HCT116 (cell line): Measurements from ENCODE around the gene HAND2. TPM values are rescaled to one million over a fixed set of nuclear protein-coding genes. Genes with fewer than 3 reads are reported as not detected.

Experiments used
- ATAC-seq: fragments of 200-7000 bp; cut with Tn5 transposase; 2 replicates; pipeline ENCODE4 v1.9.1; 2020; ENCODE audit warnings: mild to moderate bottlenecking, moderate library complexity
- BruUV-seq: library from RNA; stranded (reverse); fragments of 400-500 nt; replicated peaks from 2 replicates; lab custom pipeline; 2021; lab: Mats Ljungman, UMichigan
- CTCF ChIA-PET: fragments of 300-600 bp; sonication (Branson Sonifier 250); formaldehyde crosslinking; loops from one replicate; lab custom pipeline; 2021; ENCODE audit warnings: antibody characterized with exemption; lab: Charles Lee
- POLR2A ChIA-PET: fragments of 300-600, 350-600 bp; sonication (Branson Sonifier 250); formaldehyde crosslinking; loops from one replicate; lab custom pipeline; 2021; ENCODE audit warnings: antibody characterized with exemption; lab: Charles Lee
- RAD21 ChIA-PET, 2 experiments: fragments of 300-600 bp; sonication (Branson Sonifier 250); formaldehyde crosslinking; loops; one replicate each; lab custom pipeline; 2023; ENCODE audit warnings: low total read pairs in 2 of 2; ENCODE audit not compliant: uncharacterized antibody in 2 of 2, unreplicated experiment in 2 of 2, low non-redundant PET in 1 of 2; lab: Charles Lee
- DNase-seq: peaks from one replicate; pipeline ENCODE4 v3.0.0-alpha.2; 2010; ENCODE audit warnings: low read depth, low spot score
- H2AFZ ChIP-seq: fragments of 200-600 bp; shearing (Covaris generic), sonication (generic); 2 replicates; pipeline ENCODE4 v1.6.1; 2017; ENCODE audit warnings: low read depth, mixed run types, mixed read lengths, antibody characterized with exemption, low read length; ENCODE audit not compliant: poor library complexity, severe bottlenecking
- H3K27ac ChIP-seq: 2 replicates; pipeline ENCODE4 v1.5.1; 2012; ENCODE audit warnings: low read depth, low read length
- H3K27me3 ChIP-seq: fragments of 200-600 bp; sonication (generic); 2 replicates; pipeline ENCODE4 v1.6.1; 2016; ENCODE audit warnings: mixed run types, low read length, mixed read lengths; ENCODE audit not compliant: insufficient read depth
- H3K36me3 ChIP-seq, 2 experiments: fragments of 200-500 bp in 1 of 2; fragments of 200-600 bp in 1 of 2; sonication (Bioruptor generic) in 1 of 2; sonication (generic) in 1 of 2; 2 replicates each; pipeline versions ENCODE4 v1.5.1 to v1.6.1; 2014 to 2016; ENCODE audit warnings: low read length in 2 of 2, inconsistent platforms in 1 of 2, mixed read lengths in 1 of 2, mixed run types in 1 of 2; ENCODE audit not compliant: insufficient read depth in 2 of 2, control insufficient read depth in 1 of 2
- H3K4me1 ChIP-seq, 2 experiments: fragments of 200-600 bp in 1 of 2; sonication (generic) in 1 of 2; 2 replicates each; pipeline versions ENCODE4 v1.5.1 to v1.6.1; 2012 to 2017; ENCODE audit warnings: low read length in 2 of 2, inconsistent platforms in 1 of 2, mild to moderate bottlenecking in 1 of 2, mixed read lengths in 1 of 2, mixed run types in 1 of 2, moderate library complexity in 1 of 2; ENCODE audit not compliant: insufficient read depth in 2 of 2, control insufficient read depth in 1 of 2
- H3K4me2 ChIP-seq: fragments of 200-600 bp; sonication (generic); 2 replicates; pipeline ENCODE4 v1.6.1; 2017; ENCODE audit warnings: mixed run types, low read length, mixed read lengths
- H3K4me3 ChIP-seq, 2 experiments: fragments of 200-600 bp in 1 of 2; sonication (generic) in 1 of 2; replicated peaks in 1 of 2; 2 replicates each; pipeline ENCODE4 v1.5.1; 2011 to 2016; ENCODE audit warnings: low read length in 2 of 2, control low read depth in 1 of 2, low read depth in 1 of 2, mild to moderate bottlenecking in 1 of 2, mixed read lengths in 1 of 2, mixed run types in 1 of 2
- H3K79me2 ChIP-seq: fragments of 200-600 bp; sonication (generic); 2 replicates; pipeline ENCODE4 v1.6.1; 2017; ENCODE audit warnings: mild to moderate bottlenecking, mixed run types, low read length, moderate library complexity, mixed read lengths; ENCODE audit not compliant: insufficient read depth
- H3K9ac ChIP-seq: fragments of 200-600 bp; sonication (generic); 2 replicates; pipeline ENCODE4 v1.6.1; 2016; ENCODE audit warnings: low read length, mixed read lengths
- H3K9me2 ChIP-seq: fragments of 200-600 bp; sonication (generic), shearing (Covaris generic); 2 replicates; pipeline ENCODE4 v1.6.1; 2017; ENCODE audit warnings: mixed run types, mild to moderate bottlenecking, moderate library complexity; ENCODE audit not compliant: insufficient read depth
- H3K9me3 ChIP-seq, 2 experiments: fragments of 200-500 bp in 1 of 2; fragments of 200-600 bp in 1 of 2; sonication (Bioruptor generic) in 1 of 2; sonication (generic) in 1 of 2; 2 replicates each; pipeline ENCODE4 v1.6.1; 2014 to 2017; ENCODE audit warnings: low read length in 2 of 2, mixed read lengths in 2 of 2, inconsistent platforms in 1 of 2, low read depth in 1 of 2, mild to moderate bottlenecking in 1 of 2, mixed run types in 1 of 2, moderate library complexity in 1 of 2; ENCODE audit not compliant: control insufficient read depth in 1 of 2, insufficient read depth in 1 of 2
- H4K20me1 ChIP-seq: fragments of 200-600 bp; sonication (generic), shearing (Covaris generic); 2 replicates; pipeline ENCODE4 v1.6.1; 2017; ENCODE audit warnings: mixed run types, mild to moderate bottlenecking, moderate library complexity; ENCODE audit not compliant: insufficient read depth
- ELF1 ChIP-seq: IDR thresholded peaks from 2 replicates; pipeline ENCODE4 v1.6.1; 2012; ENCODE audit warnings: low read depth, borderline replicate concordance
- EZH2phosphoT487 ChIP-seq: fragments of 200-600 bp; IDR thresholded peaks from 2 replicates; pipeline ENCODE4 v1.6.1; 2018; ENCODE audit warnings: antibody characterized with exemption, borderline replicate concordance
- FOSL1 ChIP-seq: IDR thresholded peaks from 2 replicates; pipeline ENCODE4 v1.6.1; 2012; ENCODE audit warnings: low read depth
- POLR2AphosphoS5 ChIP-seq: IDR thresholded peaks from 2 replicates; pipeline ENCODE4 v1.6.1; 2011; ENCODE audit warnings: mild to moderate bottlenecking, low read depth, low read length, moderate library complexity
- SRF ChIP-seq: IDR thresholded peaks from 2 replicates; pipeline ENCODE4 v1.6.1; 2012; ENCODE audit warnings: low read depth
- YY1 ChIP-seq: IDR thresholded peaks from 2 replicates; pipeline ENCODE4 v1.6.1; 2011; ENCODE audit warnings: low read length, low read depth, moderate library complexity, mild to moderate bottlenecking; ENCODE audit not compliant: insufficient replicate concordance; ENCODE audit errors: extremely low read depth
- ZFX ChIP-seq: fragments of 450-650 bp; IDR thresholded peaks from 2 replicates; pipeline ENCODE4 v1.6.1; 2017
- intact Hi-C: fragments of 100-400 bp; cut with micrococcal nuclease; formaldehyde crosslinking; loops from 2 replicates; pipeline ENCODE4 v1.10.0; 2022
- total RNA-seq: library from RNA; stranded (reverse); gene quantifications from one replicate; pipeline ENCODE4 v1.2.1, GENCODE V29; 2021; ENCODE audit not compliant: unreplicated experiment
- TF ChIP-seq, protein P1 (sequence below): IDR thresholded peaks from 2 replicates; pipeline ENCODE4 v1.6.1; 2012
- TF ChIP-seq, protein P2 (sequence below): IDR thresholded peaks from 2 replicates; pipeline ENCODE4 v1.6.1; 2011; ENCODE audit warnings: mild to moderate bottlenecking, low read length, moderate library complexity; ENCODE audit not compliant: insufficient replicate concordance; ENCODE audit errors: extremely low read depth

HAND2 gene
- total RNA-seq, 1 experiment from 2014 or later = not detected

DNA sequence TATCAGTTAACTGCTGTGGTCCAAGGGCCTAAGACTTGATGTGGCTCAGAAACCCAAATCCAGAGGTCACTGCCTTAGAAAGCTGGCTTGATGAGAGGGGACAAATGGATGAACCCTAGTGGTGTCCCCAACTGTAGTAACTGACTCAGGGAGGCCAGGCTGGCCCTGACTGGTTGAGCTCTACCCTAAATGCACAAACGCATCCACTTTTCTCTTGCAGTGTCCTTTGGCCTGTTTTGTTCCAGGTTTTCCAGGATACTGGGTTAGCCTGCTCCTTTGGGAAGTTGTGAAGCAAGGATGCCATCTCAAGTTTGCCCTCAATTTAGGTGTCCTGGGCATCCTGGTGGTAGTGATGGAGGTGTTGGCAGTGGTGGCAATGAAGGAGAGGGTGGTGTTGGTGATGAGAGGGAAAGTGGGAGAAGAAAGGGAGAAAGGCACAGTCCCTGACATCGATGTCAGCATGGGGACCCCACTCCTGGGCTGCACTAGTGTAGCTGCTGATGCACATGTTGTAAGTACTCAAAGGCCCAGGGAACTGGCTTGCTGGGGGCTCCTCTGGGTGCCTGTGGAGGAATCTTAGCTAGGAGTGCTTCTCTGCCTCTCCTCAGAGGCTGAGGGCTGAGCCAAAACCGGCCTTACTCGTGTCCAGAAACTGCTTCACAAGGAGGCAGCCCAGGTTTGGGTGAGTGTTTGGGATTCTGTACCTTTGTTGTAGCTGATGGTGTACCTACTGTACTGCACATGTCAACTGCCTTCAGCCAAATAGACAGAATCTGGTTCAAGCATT lies 2.9 kb upstream of the HAND2 start:
- intact Hi-C loops = no loop called here
- no peak overlapping the region for H3K9ac ChIP-seq
- RAD21 ChIA-PET = no interaction called here
- no peak for DNase-seq
- CTCF ChIA-PET = no interaction called here
- no TSS peak for BruUV-seq
- no peak overlapping the region for H2AFZ ChIP-seq
- H4K20me1 ChIP-seq = no peaks in the 10 kb centered on the region
- H3K27ac ChIP-seq = no peak overlapping the region
- no peaks in the 10 kb centered on the region for H3K79me2 ChIP-seq
- no peak overlapping the region for H3K4me3 ChIP-seq
- POLR2A ChIA-PET = no interaction called here
- no peak for ATAC-seq
- H3K27me3 ChIP-seq = peaks cover 31% of the 10 kb centered on the region
- no peaks in the 10 kb centered on the region for H3K4me1 ChIP-seq
- TF ChIP-seq EZH2phosphoT487 (no peak), YY1 (no peak)
- TF ChIP-seq, protein P1, sequence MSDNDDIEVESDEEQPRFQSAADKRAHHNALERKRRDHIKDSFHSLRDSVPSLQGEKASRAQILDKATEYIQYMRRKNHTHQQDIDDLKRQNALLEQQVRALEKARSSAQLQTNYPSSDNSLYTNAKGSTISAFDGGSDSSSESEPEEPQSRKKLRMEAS = no peak
- H3K36me3 ChIP-seq = no peaks in the 10 kb centered on the region
- no peaks in the 10 kb centered on the region for H3K9me2 ChIP-seq
- no peaks in the 10 kb centered on the region for H3K9me3 ChIP-seq
- H3K4me2 ChIP-seq = no peak overlapping the region

DNA sequence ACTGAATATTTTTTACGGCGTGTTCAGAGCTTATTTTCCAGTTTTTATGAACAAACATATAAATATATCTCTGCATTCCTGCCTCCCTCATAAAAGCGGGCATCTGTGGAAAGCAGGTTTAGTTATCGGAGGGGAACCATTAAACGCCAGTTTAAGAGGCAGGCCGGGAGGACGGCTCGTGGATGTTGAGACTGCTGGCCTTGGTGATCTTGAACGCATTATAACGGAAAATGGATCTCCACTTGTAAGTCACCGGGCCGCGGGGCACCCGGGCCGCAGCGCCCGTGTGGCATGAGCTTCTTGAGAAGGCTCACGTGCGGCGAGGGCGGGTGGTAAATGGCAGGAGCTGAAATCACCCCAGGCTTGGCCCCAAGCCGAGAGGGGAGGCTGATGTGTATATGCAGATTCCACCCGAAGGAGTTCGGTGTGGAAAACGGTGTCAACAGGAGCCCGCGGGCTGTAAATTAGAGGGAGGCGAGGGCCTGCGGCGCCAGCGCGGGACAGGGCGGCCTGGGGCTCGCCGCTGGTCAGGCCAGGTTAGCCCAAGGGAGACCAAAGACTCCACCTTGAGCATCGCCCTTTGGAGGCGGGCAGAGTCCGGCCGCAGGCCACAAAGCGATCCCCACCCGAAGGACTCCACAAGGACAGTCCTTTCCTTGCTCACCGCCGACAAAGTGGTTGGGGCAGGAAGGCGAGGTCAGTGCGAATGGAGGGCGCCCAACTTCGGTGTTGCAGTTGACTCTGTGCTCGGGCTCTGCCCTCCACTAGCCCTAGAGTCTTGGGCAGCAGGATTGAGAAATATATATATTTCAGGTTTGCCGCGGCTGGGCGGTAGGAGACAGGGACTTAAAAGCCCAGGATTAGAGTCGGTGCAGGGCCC lies 1.3 kb upstream of the HAND2 start:
- H3K4me2 ChIP-seq = no peak overlapping the region

More for the DNA sequence above, 1.3 kb upstream of the HAND2 start:
- DNase-seq (no peak), ATAC-seq (no peak)
- intact Hi-C loops = no loop called here
- peaks cover 28% of the 10 kb centered on the region for H3K27me3 ChIP-seq
- no peaks in the 10 kb centered on the region for H3K9me3 ChIP-seq
- H3K4me3 ChIP-seq = no peak overlapping the region
- no peaks in the 10 kb centered on the region for H3K36me3 ChIP-seq
- H3K27ac ChIP-seq = no peak overlapping the region
- ChIA-PET POLR2A (no interaction called here), RAD21 (no interaction called here), CTCF (no interaction called here)
- no peak overlapping the region for H3K9ac ChIP-seq
- H3K4me1 ChIP-seq = no peaks in the 10 kb centered on the region
- BruUV-seq = no TSS peak
- no peaks in the 10 kb centered on the region for H4K20me1 ChIP-seq
- no peaks in the 10 kb centered on the region for H3K9me2 ChIP-seq
- no peak overlapping the region for H2AFZ ChIP-seq
- TF ChIP-seq, protein P1 = no peak
- TF ChIP-seq SRF (no peak), ELF1 (no peak), POLR2AphosphoS5 (no peak), EZH2phosphoT487 (no peak), ZFX (no peak), FOSL1 (no peak)
- TF ChIP-seq, protein P2, sequence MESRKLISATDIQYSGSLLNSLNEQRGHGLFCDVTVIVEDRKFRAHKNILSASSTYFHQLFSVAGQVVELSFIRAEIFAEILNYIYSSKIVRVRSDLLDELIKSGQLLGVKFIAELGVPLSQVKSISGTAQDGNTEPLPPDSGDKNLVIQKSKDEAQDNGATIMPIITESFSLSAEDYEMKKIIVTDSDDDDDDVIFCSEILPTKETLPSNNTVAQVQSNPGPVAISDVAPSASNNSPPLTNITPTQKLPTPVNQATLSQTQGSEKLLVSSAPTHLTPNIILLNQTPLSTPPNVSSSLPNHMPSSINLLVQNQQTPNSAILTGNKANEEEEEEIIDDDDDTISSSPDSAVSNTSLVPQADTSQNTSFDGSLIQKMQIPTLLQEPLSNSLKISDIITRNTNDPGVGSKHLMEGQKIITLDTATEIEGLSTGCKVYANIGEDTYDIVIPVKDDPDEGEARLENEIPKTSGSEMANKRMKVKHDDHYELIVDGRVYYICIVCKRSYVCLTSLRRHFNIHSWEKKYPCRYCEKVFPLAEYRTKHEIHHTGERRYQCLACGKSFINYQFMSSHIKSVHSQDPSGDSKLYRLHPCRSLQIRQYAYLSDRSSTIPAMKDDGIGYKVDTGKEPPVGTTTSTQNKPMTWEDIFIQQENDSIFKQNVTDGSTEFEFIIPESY = no peak
- H3K79me2 ChIP-seq = no peaks in the 10 kb centered on the region
